Measurements from ENCODE around the gene CHST4. TPM values are rescaled to one million over a fixed set of nuclear protein-coding genes. Genes with fewer than 3 reads are reported as not detected.

The CHST4 gene
- total RNA-seq, 2 donors from 2014 or later = 0.67 TPM; not detected in 1

- DNase-seq (ENCODE audit: low spot score) = no peak
Observed at GRCh38 chr16:71524566-71525553, 1.4 kb upstream of the CHST4 start.

GRCh38 chr16:71528257-71528656, 2.0 kb downstream of the CHST4 start:
- no peak overlapping the region for H3K27ac ChIP-seq
- H3K27me3 ChIP-seq = no peaks in the 10 kb centered on the region
- H3K9me3 ChIP-seq = no peaks in the 10 kb centered on the region
- H3K36me3 ChIP-seq = no peaks in the 10 kb centered on the region
- no peak for TF ChIP-seq CTCF (IDR thresholded peaks at IDR 0.05)
- DNase-seq (ENCODE audit: low spot score) = no peak
- no peak overlapping the region for H3K4me3 ChIP-seq
- H3K4me1 ChIP-seq = peaks cover 0 to 7% of the 10 kb centered on the region in 2 donors

More at GRCh38 chr16:71524566-71525553, 1.4 kb upstream of the CHST4 start:
- Histone ChIP-seq H3K36me3 (no peaks in the 10 kb centered on the region), H3K27ac (no peak overlapping the region), H3K9me3 (no peaks in the 10 kb centered on the region), H3K4me1 (peaks cover 0 to 7% of the 10 kb centered on the region in 2 donors), H3K4me3 (no peak overlapping the region), H3K27me3 (no peaks in the 10 kb centered on the region)
- TF ChIP-seq CTCF (IDR thresholded peaks at IDR 0.05) = no peak

GRCh38 chr16:71528863-71529262, 2.6 kb downstream of the CHST4 start:
- Histone ChIP-seq H3K36me3 (no peaks in the 10 kb centered on the region), H3K9me3 (no peaks in the 10 kb centered on the region), H3K4me1 (peaks cover 0 to 7% of the 10 kb centered on the region in 2 donors), H3K27ac (no peak overlapping the region), H3K27me3 (no peaks in the 10 kb centered on the region), H3K4me3 (no peak overlapping the region)
- TF ChIP-seq CTCF (IDR thresholded peaks at IDR 0.05) = no peak
- DNase-seq (ENCODE audit: low spot score) = no peak

GRCh38 chr16:71532366-71532765, 6.1 kb downstream of the CHST4 start:
- DNase-seq (ENCODE audit: low spot score) = no peak
- no peak for TF ChIP-seq CTCF (IDR thresholded peaks at IDR 0.05)
- Histone ChIP-seq H3K4me3 (no peak overlapping the region), H3K36me3 (no peaks in the 10 kb centered on the region), H3K4me1 (no peaks in the 10 kb centered on the region), H3K9me3 (no peaks in the 10 kb centered on the region), H3K27ac (no peak overlapping the region), H3K27me3 (no peaks in the 10 kb centered on the region)

- no peak for TF ChIP-seq CTCF (IDR thresholded peaks at IDR 0.05)
- Histone ChIP-seq H3K9me3 (no peaks in the 10 kb centered on the region), H3K4me3 (no peak overlapping the region), H3K27ac (no peak overlapping the region), H3K4me1 (no peaks in the 10 kb centered on the region), H3K27me3 (no peaks in the 10 kb centered on the region), H3K36me3 (no peaks in the 10 kb centered on the region)
- DNase-seq (ENCODE audit: low spot score) = no peak
Observed at GRCh38 chr16:71536752-71537499, 10.7 kb downstream of the CHST4 start.
